GM18511 (cell line): ENCODE data around the gene SPG11.
A peak's percentile ranks its signal among the peaks of the same experiment; 100 is the strongest.
"Not testable (repeated sequence)": the region's sequence is repeated elsewhere in the genome, so short reads cannot be mapped to it uniquely, and the experiment has no call there.

Experiments
- ATAC-seq: cut with Tn5 transposase; IDR thresholded peaks from one replicate; pipeline ENCODE4 v1.9.1; 2021; ENCODE audit warnings: mild to moderate bottlenecking, moderate library complexity; ENCODE audit not compliant: unreplicated experiment

Gene SPG11

DNA sequence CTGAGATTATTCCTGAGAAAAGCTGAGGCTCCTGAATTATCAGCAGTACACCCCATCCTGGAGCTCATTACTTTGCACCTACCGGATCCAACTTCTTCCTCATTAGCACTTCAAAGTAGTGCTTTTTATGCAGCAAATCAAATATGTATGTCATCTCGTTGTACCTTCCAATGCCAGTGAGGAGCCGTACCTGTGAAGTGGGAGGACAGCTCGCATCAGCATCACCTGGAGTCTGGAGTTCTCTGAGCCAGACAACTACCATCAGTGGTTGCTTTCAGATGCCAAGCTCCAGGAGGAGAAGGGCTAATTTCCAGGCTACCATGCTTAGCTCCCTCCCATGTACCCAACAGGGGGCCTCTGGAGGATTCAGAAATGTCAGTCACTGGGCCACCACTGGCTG, 94.1 kb downstream of the SPG11 start:
- ATAC-seq, result no peak

DNA sequence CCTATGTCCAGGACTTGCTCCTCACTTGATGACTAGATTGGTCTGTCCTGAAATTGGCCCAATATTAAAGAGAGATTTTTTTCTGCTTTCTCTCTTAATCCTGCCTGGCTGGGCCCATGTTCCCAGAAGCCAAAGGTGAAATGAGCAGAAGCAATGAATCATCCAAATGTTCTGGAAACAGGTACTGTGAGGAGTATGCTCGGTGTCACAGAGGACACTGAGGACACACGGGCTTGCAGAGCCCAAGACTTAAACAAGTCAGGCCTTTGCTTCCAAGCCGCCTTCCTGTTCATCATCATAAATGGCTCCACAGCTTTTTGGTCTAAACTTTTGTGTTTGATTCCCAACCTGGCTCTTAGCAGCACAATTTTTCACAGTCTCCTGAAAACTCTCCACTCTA, 95.1 kb downstream of the SPG11 start:
- ATAC-seq, result no peak

DNA sequence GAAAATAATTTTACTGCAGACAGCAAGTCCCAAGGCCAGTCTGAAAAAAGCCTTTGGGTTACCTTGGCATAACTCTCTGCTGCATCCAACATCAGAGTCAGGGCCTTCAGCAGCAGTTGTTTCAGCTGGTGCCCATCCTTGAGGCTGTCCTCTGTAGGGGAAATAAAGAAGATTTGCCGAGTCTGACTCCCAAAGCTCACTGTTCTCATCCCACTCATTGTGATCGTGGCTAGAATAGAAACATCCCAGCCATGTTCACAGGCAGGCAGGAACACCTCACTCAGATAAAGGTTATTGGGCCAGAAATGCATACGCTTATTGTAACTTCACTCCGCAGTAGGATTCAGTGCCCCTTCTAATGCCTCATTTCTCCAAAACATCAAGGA, 97.3 kb downstream of the SPG11 start:
- no peak for ATAC-seq

DNA sequence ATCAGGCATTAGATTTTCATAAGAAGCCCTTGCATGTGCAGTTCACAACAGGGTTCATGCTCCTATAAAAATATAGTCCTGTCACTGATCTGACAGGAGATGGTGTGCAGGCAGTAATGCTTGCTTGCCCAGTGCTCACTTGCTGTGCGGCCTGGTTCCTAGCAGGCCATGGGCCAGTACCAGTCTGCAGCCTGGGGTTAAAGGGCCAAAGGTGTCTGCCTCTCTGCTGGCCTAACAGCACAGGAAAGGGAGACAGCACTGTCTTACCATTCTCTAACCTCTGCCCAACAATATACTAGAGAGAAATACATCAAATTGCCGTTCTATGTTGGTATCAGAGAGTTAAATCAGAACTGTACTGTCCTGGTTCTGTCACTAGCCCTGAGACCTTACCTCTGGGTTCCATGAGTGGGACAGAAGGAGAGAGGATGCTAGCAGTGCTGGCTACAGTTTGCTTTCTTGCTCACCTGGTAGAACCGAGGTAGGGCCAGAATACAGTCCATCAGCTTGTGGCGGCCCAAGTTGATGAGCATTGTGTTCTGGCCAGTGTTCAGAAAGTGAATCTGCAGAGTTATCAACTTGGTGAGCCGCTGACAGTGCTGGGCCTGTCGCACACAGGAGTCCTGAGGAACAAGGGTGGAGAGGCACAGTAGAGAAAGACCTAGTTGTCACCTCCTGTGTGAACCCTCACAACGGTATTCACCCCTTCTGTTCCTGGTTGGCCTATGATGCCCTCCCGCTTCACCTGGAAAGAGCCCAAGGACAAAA, 97.9 kb downstream of the SPG11 start:
- no peak for ATAC-seq

DNA sequence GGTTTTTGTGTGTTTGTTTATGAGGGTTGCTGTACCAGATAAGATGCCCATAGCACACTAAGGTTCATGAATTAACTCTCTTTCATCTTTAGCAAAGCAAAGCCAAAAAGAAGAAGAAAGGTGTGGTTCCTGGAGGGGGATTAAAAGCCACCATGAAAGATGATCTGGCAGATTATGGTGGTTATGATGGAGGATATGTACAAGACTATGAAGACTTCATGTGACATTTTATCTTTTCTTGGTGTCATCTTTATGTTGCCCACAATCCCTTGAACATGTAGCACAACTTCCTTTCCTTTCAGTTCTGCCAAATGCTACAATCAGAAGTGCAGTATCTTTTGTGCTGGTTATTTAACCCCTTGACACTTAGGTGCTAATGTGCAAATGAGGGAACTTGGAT, 102.5 kb downstream of the SPG11 start:
- ATAC-seq, result not testable (repeated sequence)

DNA sequence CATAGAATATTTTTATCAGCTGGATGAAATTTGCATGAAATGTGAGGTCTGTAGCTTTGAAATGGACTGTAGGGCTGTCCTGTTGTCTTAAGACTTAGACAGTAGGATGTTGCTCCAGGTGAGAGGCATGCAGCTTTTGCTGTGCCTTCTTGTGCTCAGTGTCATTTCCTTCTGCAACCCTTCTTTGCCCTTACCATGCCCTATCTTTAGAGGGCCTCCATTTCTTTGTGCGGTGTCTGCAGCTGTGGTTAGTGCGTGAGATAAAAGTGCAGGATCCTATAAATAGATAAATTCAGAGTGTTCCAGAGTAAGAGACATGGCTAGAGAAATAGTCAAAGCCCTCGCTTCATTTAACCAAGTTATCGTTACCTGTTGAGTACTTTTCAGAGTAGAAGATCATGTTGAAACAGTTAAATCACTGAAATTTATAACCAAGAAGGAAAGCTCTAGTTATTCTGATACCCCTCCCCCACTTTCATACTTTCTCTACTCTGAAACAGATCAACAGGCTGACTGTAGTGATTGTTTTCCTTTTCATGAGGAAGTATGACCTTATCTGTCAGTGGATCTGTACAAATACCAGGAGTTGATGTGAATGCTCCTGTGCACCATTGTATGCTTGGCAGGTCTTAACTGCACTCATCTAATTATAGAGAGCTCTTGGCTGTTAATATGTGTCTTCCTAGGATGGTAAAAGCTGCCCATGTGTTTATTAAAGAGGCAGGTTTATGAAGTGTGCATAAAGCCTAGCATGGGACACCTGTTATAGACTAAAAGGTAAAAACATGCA, 108.3 kb downstream of the SPG11 start:
- ATAC-seq, result no peak

DNA sequence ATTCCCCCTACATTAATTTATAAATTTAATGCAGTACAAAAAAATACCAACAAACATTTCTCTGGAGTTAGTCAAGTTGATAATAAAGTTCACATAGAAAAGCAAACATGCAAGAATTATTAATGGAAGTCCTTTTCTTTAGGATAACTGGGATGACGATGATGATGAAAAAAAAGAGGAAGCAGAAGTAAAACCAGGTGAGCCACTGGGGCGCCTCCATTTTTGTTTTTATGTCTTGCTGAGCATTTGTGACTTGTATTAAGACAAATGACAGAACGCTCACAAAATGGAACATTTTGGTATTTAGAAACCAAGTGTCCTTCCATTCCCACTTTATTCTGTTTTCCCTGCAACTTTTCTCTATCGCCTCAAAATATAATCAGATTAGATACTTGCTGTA, 112.7 kb downstream of the SPG11 start:
- ATAC-seq, result no peak

DNA sequence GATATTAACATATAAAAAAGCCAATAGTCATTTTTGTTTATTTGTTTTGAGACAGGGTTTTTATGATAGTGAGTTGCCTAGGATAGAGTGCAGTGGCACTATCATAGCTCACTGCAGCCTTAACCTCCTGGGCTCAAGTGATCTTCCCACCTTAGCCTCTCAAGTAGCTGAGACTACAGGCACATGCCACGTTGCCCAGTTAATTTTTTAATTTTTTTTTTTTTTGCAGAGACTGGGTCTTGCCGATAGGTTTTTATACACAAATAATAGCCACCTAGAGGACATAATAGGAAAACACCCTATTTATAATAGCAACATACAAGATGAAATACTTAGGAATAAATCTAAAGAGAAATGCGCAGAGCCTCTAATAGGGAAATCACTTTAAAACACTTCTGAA, 113.2 kb downstream of the SPG11 start:
- no peak for ATAC-seq

DNA sequence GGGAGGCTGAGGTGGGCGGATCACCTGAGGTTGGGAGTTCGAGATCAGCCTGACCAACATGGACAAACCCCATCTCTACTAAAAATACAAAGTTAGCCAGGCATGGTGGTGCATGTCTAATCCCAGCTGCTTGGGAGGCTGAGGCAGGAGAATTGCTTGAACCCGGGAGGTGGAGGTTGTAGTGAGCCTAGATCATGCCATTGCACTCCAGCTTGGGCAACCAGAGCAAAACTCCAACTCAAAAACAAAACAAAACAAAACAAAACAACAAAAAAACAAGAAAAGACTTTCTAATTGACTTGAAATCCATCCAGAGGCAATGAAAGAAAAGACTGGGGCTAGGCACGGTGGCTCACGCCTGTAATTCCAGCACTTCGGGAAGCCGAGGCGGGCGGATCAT, 114.3 kb downstream of the SPG11 start:
- not testable (repeated sequence) for ATAC-seq

DNA sequence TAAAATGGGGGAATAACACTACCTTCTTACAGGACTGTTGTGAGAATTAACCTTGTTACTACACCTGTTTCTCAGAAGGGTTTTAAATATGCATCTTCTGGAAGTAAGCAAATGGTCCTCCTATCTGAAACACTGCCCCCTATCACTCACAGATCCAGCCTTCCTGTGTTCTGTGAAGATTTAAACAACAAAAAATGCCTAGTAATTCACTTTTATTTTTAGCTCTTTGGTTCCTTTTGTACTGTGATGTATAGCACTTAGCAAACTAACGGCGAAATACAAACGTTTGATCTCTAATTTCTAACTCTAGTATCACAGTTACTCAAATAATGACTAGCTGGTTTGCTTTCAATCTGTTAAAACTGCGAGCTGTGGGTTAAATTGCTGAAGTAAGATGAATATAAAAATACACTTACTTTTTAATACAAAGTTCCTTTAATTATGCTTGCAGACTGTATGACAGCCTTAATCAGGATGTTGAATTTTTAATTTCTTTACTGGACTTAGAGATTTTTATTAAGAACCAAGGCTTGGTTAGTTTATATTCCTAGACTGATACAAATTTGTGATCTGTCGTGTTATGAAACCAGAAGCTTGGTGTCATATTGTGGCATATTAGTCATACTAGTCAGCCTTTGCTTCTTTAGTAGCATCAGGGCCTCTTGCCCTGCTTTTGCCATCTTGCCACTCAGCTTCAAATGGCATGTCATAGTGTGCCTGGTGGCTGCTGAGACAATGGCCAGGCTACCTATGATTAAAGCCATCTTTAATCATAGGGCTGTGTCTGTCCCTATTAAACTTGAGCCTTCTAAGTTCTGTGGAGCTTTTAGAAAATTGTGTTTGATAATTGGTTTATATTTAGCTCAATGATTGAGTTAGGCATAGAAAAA, 117.3 kb downstream of the SPG11 start:
- peak; percentile 82 for ATAC-seq

DNA sequence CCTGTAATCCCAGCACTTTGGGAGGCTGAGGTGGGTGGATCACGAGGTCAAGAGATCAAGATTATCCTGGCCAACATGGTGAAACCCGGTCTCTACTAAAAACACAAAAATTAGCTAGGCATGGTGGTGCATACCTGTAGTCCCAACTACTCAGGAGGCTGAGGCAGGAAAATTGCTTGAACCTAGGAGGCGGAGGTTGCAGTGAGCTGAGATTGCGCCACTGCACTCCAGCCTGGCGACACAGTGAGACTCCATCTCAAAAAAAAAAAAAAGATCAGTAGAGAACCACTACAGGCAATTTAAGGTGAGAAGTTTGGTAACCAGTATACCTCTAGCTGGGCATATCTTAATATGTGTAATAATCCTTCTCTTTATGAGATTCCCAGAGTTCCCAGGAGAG, 118.7 kb downstream of the SPG11 start:
- ATAC-seq, result not testable (repeated sequence)

DNA sequence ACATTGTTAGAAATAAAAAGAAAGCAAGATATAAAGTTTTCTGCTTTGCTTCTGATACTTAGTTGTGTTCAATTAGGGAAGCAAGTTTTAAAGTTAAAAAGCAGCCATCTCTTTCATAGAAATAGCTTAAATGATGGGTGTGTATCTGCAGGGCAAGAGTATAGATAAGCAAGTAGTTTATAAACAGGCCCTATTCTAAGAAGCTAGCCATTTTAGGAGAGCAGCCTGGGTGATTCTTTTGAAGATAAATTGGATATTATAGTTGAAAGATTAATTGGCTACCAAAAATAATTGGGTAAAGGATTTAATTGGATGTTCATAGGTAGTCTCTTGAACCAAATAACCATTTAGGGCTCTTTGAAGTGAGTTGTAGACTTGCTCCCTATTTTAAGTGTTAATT, 120.9 kb downstream of the SPG11 start:
- no peak for ATAC-seq

DNA sequence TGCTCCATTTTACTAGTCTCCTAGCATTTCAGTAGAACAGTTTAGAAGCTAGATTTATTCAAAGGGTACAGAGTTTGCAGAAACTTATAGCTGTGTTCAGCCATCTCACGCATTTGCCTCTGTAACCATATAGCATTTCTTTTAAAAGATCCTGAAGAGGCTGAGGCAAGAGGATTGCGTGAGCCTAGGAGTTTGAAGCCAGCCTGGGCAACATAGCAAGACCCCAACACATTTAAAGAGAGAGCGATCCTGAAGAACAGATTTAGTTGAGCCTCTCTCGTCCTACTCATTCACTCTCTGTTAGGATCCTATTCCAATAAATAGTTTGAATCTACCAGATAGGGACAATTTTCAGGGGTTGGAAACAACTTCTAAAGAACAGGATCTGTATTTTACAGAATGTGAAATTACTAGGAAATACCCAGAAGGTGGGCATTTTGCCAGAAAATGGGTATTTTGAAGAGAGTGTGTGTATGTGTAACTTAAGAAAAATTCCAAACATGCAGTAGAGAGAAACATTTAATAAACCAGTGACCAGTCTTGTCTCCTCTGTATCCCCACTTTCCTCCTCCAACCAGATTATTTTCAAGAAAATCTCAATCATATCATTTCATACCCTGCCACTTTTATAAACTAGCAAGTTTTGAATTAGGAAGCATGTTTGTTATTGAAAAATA, 122.0 kb downstream of the SPG11 start:
- ATAC-seq, result no peak

DNA sequence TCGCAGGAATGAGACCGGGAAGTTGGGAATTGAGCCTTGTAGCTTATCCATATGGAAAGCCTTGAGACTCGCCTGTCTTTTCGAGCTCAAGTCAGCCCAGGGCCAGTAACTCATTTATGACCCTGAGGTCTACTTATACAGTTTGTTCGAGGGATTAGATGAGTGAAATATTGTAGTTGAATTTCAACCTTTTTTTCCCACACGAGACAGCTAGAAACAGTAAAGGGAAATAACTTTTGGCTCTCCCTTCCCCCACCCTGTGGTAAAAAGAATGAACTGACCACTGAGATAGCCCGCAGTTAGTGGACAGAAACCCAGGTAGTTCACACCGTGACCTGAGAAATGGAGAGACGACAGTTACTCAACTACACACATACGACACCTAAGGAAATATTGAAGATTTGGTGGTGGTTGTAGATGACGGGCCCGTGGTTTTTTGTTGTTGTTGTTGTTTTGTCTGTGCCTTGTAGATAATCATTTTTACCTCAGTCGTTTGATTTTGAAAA, 125.7 kb downstream of the SPG11 start:
- ATAC-seq, result no peak

DNA sequence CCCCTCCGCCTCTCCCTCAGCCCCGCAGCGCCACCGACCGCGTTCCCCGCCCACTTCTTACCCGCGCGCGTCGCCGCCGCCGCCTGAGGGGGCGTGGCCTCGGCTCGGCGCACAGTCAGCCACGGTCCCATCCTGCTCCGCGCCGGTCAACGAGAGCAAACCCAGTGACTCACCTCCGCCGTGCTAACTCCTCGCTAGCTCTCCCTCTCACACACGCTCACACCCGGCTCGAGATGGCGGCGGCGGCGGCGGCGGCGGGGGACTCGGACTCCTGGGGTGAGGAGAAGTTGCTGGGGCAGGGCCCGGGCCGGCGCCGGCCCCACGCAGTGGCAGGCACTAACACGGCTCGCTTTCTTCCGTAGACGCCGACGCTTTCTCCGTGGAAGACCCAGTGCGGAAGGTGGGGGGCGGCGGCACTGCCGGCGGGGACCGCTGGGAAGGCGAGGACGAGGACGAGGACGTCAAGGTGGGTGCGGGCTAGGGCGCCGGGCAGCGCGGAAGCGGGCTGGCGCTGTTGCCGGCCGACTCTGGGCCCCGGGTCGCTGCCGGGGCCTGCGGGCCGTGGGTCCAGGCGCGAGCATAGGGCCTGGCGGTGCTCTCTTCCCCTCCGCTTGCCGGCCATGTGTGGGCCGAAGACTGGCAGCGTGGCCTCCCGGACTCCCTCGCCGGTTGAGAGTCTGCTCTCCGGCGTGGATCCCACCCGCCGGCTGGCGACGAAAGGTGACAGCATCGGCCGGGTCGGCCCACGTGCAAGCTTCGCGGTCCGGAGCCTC, 126.3 kb downstream of the SPG11 start, which contains the start of gene EIF3J:
EIF3J (plus strand) TSS at position 186 of the 773 bp plus-strand sequence; CDS start at position 234, 48 bp downstream.
- ATAC-seq, result peak; percentile 91

DNA sequence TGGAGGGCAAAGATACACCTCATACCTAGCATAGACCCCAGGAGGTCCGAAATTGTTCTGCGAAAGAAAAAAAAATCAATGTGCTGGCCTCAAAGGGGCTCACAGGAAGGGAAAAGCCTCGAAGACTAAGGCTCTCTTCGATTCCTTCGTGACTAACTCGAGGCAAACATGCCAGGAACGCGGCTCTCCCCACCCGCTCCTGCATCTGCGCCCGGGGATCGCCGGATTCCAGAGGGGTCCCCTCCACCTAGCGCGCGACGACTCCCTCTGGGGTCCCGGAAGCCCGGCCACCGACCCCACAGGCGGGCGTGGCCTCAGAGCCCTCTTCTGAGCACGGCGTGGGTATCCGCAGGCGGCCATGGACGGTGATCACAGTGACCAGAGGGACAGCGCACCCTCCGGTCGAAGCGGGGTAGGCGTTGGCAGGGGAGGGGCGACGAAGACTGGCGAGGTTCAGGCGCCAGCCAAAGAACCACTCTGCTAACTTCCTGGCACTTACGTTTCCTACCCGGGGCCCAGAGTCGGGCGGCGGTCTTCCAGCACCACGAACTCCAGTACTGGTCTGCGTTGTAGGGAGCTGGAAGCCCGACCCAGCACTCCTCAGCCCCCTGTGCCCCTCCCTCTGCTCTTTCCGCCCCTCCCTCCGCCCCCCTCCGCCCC, 127.0 kb downstream of the SPG11 start:
- peak; percentile 73 for ATAC-seq

DNA sequence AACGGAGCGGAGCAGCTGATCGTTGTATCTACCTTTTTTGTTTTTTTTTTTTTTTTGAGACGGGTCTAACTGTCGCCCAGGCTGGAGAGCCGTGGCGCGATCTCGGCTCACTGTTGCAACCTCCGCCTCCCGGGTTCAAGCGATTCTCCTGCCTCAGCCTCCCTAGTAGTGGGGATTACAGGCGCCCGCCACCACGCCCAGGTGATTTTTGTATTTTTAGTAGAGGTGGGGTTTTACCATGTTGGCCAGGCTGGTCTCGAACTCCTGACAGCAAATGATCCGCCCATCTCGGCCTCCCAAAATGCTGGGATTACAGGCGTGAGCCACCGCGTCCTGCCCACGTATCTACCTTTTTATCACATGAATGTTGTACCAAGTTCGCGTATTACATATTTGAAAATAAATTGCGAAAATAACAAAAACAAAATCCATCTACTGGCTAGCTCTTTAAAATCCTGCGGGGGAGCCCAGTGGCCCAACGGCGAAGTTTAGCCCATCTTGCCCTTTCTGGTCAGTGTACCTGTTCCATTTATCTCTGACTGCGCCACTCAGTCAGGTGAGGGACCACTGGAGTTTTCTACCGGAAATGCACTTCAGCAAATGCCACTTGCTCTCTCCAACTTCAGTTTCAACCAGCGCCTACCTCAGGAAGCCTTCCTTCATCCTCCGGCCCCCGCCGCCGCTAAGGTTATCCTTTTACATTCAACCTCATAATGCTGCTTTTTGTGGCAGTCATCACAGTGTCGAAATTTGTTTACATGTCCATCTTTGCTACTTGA, 127.8 kb downstream of the SPG11 start:
- ATAC-seq, result peak; percentile 2

DNA sequence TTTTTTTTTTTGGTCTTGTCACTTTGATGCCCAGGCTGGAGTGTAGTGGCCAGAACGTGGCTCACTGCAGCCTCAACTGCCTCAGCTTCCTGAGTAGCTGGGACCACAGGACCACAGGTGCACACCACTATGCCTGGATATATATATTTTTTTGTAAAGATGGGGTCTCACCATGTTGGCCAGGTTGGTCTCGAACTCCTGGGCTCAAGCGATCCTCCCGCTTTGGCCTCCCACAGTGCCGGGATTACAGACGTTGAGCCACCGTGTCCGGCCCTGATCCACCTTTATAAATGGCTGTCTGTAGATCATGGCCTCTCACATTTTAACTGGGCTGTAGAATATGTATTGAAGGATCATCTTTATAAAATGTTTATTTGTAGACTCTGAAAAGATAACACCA, 128.4 kb downstream of the SPG11 start:
- ATAC-seq, result no peak
